NCI-H526 treated with DMSO at 0.1 percent for 48 hours (cell line): Measurements from ENCODE around the gene GIGYF2.

Source experiments
- DNase-seq: peaks from one replicate; lab custom pipeline; 2025; lab: John Stamatoyannopoulos, UW

GIGYF2 gene

GRCh38 chr2:232761301-232761907 is 64.3 kb downstream of the GIGYF2 start:
- DNase-seq, result peak; percentile 15

- no peak for DNase-seq
Observed at GRCh38 chr2:232767866-232768265, 70.7 kb downstream of the GIGYF2 start.

- DNase-seq, result no peak
Observed at GRCh38 chr2:232770207-232770606, 73.1 kb downstream of the GIGYF2 start.

- DNase-seq, result no peak
Observed at GRCh38 chr2:232771870-232772269, 74.7 kb downstream of the GIGYF2 start.

- DNase-seq, result no peak
Observed at GRCh38 chr2:232772531-232772930, 75.4 kb downstream of the GIGYF2 start.

GRCh38 chr2:232773815-232774214 is 76.7 kb downstream of the GIGYF2 start:
- no peak for DNase-seq

- DNase-seq, result no peak
Observed at GRCh38 chr2:232776435-232776834, 79.3 kb downstream of the GIGYF2 start, which contains the start of gene KCNJ13. KCNJ13 (minus strand) TSS chr2:232776565; CDS start chr2:232771362, 5,203 bp downstream.

- no peak for DNase-seq
Observed at GRCh38 chr2:232777276-232777675, 80.1 kb downstream of the GIGYF2 start.

GRCh38 chr2:232779465-232779864 is 82.3 kb downstream of the GIGYF2 start:
- no peak for DNase-seq

- DNase-seq, result no peak
Observed at GRCh38 chr2:232779934-232780333, 82.8 kb downstream of the GIGYF2 start.

GRCh38 chr2:232781765-232782164 is 84.6 kb downstream of the GIGYF2 start:
- no peak for DNase-seq

GRCh38 chr2:232783278-232783677 is 86.1 kb downstream of the GIGYF2 start:
- DNase-seq, result no peak

- no peak for DNase-seq
Observed at GRCh38 chr2:232787806-232788205, 90.7 kb downstream of the GIGYF2 start.

- no peak for DNase-seq
Observed at GRCh38 chr2:232789082-232789481, 92.0 kb downstream of the GIGYF2 start.

GRCh38 chr2:232791518-232791917 is 94.4 kb downstream of the GIGYF2 start:
- no peak for DNase-seq

GRCh38 chr2:232793271-232793670 is 96.1 kb downstream of the GIGYF2 start:
- no peak for DNase-seq

GRCh38 chr2:232794981-232795380 is 97.8 kb downstream of the GIGYF2 start:
- no peak for DNase-seq

- DNase-seq, result no peak
Observed at GRCh38 chr2:232795920-232796319, 98.8 kb downstream of the GIGYF2 start.

- DNase-seq, result no peak
Observed at GRCh38 chr2:232798187-232798586, 101.1 kb downstream of the GIGYF2 start.

- DNase-seq, result no peak
Observed at GRCh38 chr2:232800166-232800565, 103.0 kb downstream of the GIGYF2 start.

GRCh38 chr2:232802091-232802490 is 105.0 kb downstream of the GIGYF2 start:
- DNase-seq, result no peak

- DNase-seq, result no peak
Observed at GRCh38 chr2:232809349-232810124, 112.4 kb downstream of the GIGYF2 start.

- no peak for DNase-seq
Observed at GRCh38 chr2:232810444-232810843, 113.3 kb downstream of the GIGYF2 start.

GRCh38 chr2:232815569-232815968 is 118.4 kb downstream of the GIGYF2 start:
- no peak for DNase-seq
